Mesenteric fat pad (tissue), 1 donor: Measurements from ENCODE around the gene ATP6AP1. TPM values are rescaled to one million over a fixed set of nuclear protein-coding genes. Genes with fewer than 3 reads are reported as not detected.

Source experiments
- DNase-seq: peaks from one replicate; pipeline ENCODE4 v3.0.0-alpha.2; 2020; ENCODE audit warnings: low spot score
- total RNA-seq: library from RNA; stranded (reverse); fragmentation: NEBNext Ultra II Directional; extraction: Animal tissue kit (Norgen Biotek cat#: 25700); gene quantifications from one replicate; pipeline ENCODE4 v1.2.1, GENCODE V29; 2021
- donor health status: DM: yes; HTN: yes; CAD: no.

The ATP6AP1 gene
- total RNA-seq, 1 donor from 2014 or later, result 72.5 TPM

DNA sequence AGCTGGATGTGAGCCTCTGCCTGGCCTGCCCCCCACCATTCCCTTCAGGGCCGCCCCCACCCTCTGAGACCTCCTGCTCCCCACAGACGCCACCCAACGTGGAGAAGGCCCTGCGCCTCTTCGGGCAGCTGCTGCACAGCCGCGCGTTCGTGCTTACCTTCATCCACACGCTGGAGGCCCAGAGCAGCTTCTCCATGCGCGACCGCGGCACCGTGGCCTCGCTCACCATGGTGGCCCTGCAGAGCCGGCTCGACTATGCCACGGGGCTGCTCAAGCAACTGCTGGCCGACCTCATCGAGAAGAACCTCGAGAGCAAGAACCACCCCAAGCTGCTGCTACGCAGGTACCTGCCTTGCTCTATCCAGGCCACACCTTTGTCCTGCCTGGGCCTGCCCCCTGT, 39.7 kb downstream of the ATP6AP1 start:
- no peak for DNase-seq

DNA sequence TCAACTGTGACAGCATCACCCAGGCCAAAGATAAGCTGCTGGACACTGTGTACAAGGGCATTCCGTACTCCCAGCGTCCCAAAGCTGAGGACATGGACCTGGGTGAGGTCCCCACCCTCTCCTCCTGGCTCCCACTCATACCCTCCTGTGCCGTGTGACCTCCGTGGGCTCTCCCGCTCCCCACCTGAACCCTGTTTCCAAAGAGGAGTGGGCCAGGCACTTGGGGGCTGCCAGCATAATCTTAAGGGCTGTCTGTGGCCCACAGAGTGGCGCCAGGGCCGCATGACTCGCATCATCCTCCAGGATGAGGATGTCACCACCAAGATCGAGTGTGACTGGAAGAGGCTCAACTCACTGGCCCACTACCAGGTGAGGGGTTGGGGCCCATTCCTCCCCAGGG, 40.6 kb downstream of the ATP6AP1 start:
- no peak for DNase-seq

DNA sequence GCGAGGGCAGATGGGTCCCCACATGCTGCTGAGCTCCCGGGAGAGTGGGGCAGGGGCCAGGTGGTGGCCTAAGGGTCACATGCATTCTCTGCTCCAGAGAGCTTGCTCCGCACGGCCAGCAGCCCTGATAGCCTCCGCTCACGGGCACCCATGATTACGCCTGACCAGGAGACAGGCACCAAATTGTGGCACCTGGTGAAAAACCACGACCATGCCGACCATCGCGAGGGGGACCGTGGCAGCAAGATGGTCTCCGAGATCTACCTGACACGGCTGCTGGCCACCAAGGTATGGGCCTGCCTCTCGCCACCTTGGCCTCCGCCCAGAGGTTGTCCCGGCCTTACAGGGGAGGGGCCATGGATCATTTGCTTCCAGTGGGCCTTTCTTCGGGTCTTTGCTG, 41.4 kb downstream of the ATP6AP1 start:
- DNase-seq, result no peak

DNA sequence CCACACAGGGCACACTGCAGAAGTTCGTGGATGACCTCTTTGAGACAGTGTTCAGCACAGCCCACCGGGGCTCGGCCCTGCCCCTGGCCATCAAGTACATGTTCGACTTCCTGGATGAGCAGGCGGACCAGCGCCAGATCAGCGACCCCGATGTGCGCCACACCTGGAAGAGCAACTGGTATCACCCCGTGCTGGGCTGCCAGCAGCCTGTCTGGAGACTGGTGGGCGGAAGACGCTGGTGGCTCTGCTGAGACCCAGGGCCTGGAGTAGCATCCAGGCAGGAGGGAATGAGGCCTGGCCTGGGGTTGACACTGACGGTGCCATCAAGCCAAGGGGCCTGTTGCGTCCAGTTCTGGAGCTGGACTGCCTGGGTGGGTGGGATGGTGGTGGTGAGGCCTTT, 42.0 kb downstream of the ATP6AP1 start:
- DNase-seq, result no peak

- DNase-seq, result no peak
These were observed 42.6 kb downstream of the ATP6AP1 start for GRCh38 chrX:154470914-154471568.

GRCh38 chrX:154471839-154472684, 43.6 kb downstream of the ATP6AP1 start:
- no peak for DNase-seq

- no peak for DNase-seq
These were observed 44.5 kb downstream of the ATP6AP1 start for GRCh38 chrX:154472685-154473632.

DNA sequence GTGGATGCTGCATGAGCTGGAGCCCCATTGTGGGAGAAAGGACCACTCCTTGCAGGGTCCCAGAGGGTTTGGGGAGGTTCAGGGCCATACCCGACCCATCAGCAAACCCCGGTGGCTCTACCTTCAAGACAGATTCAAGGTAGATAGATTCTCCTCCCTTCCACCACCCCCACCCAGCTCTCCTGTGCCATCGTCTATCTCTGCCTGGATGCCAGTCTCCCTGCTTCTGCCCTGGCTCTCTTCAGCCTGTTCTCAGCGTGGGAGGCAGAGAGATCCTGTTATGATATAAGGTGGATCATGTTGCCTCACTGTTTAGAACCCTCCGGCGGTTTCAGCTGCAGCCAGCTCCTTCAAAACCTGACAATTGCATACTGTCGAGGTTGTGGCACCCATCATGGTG, 45.2 kb downstream of the ATP6AP1 start:
- DNase-seq, result no peak

DNA sequence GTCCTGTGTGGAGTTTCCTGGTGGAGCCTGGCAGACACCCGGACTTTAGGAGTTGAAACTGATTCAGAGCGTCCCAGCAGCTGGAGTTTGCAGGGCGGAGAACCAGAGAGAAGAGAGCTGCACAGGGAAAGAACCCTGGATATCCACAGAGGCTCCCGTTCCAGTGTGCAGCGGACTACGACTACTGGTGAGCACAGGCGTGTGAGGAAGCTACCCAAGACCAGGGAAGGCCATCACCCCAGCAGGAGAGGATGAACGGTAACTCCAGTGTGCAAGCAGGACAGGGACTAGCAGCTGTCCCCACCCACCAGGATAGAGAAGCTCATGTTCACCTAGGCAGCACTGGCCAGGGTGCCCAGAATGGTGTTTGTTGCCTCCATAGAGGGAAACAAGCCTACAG, 48.3 kb downstream of the ATP6AP1 start:
- no peak for DNase-seq

- no peak for DNase-seq
These were observed 49.5 kb downstream of the ATP6AP1 start for GRCh38 chrX:154477891-154478477.

GRCh38 chrX:154478728-154479622, 50.5 kb downstream of the ATP6AP1 start, which contains the start of gene LAGE3:
Gene LAGE3, minus strand, starts transcription at chrX:154479281. Its CDS starts 366 bp downstream, at chrX:154478915.
- peak; percentile 97 for DNase-seq

DNA sequence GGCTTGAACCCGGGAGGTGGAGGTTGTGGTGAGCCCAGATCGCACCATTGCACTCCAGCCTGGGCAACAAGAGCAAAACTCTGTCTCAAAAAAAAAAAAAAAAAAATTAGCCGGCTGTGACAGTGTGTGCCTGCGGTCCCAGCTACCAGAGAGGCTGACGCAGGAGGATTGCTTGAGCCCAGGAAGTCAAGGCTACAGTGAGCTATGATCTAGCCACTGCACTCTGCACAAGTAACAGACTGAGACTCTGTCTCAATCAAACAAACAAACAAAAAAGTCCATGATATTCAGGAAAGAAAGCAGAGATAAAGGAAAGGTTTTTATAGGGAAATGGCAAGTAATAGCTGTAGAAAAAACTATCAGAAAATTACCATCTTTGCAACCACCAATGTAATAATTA, 52.7 kb downstream of the ATP6AP1 start:
- no peak for DNase-seq

- DNase-seq, result no peak
These were observed 53.6 kb downstream of the ATP6AP1 start for GRCh38 chrX:154481911-154482601.

DNA sequence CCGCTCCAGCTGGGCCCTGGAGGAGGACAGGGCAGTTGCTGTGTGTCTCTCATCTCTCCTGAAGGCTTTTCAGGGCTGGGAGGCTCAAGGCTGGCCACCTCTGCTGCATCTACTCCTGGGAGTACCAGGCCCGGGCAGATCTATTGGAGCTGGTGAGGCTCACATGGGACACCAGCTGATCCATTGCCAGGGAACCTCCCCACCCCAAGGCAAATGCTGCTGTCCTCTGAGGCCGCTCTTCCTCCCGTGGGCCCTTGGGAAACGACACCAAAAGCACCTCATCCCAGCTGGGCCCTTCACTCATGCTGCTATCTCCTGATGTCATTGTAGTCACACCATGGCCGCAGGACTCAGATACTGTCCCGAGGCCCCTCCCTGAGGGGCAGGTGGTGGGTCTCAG, 54.3 kb downstream of the ATP6AP1 start:
- no peak for DNase-seq

DNA sequence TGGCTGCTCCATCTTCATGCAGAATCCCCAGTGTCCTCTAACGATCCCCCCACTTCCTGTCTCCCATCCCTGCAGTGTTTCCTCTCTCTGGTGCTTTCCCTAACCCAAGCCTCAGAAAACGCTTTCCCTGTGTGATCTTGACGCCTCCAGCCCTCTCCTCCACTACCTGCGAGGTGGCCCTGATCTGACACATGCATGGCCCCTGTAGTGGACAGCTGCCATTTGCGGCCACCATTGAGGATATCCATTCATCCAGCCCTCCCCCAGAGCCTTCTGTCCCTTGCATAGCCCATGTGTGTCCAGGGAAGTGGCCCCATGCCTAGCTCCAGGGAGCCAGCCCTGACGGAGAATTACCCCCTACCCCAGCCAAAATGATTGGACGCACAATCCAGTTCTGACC, 54.8 kb downstream of the ATP6AP1 start:
- no peak for DNase-seq

DNA sequence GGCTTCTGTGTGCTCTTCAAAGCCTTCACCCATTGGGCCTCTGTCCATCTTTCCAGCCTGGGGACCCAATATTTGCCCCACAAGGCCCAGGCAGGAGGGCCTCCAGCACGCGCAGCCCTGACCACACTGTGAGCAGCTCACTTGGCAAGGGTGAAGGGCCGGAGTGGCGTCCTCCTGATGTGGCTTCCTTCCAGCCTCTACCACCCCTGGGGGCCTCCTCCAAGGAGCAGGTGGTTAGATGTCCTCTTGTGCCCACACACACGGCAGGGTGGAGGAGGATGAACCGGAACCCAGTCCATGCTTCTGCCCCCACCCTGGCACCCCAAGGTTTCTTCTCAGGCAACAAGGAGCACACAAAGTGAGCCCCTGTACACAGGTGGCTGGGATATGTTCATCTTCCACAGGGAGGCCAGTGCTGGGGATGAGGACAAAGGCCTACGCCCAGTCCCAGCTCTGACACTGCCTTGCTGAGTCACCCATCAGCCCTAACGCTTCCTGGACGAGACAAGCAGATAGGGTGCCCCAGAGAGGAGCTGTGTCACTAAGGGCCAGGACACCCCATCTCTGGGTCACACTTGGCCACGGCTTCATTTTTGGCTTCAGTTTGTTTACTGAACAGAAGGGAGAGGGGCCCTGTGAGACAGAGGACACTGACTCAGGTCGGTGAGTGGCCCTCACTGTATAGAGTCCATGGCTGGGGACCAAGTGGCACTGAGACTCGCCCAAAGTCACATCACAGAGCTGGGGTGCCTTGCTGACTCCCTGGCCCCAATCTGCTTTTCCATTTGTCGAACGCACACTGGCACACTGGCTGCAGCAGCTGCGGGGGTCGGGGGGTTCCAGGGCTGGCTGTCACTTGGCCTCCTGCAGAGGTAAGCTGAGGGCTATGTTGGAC, 56.0 kb downstream of the ATP6AP1 start:
- no peak for DNase-seq

- no peak for DNase-seq
These were observed 56.9 kb downstream of the ATP6AP1 start for GRCh38 chrX:154485150-154486051.
